Measurements from ENCODE around the gene FBXO24.

DNA sequence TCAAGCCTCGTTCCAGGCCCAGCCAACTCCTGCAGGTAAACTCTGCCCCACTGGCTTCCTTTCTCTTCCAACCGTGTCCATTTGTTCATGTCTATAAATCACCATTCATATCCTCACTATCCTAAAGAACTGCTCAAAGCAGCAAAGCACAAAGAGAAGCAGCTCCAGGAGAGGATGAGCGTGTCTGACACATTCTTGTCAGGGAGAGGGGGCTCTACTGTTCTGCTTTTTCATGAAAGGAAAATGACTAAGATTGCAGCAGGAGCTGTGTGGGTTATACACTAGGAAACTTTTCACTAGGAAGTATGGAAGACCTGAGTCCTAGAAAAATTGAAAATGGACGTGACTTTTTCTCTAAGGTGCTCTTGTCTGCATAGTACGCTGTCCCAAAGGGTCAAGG, 30.4 kb upstream of the FBXO24 start:
- TF ChIP-seq, protein P1, sequence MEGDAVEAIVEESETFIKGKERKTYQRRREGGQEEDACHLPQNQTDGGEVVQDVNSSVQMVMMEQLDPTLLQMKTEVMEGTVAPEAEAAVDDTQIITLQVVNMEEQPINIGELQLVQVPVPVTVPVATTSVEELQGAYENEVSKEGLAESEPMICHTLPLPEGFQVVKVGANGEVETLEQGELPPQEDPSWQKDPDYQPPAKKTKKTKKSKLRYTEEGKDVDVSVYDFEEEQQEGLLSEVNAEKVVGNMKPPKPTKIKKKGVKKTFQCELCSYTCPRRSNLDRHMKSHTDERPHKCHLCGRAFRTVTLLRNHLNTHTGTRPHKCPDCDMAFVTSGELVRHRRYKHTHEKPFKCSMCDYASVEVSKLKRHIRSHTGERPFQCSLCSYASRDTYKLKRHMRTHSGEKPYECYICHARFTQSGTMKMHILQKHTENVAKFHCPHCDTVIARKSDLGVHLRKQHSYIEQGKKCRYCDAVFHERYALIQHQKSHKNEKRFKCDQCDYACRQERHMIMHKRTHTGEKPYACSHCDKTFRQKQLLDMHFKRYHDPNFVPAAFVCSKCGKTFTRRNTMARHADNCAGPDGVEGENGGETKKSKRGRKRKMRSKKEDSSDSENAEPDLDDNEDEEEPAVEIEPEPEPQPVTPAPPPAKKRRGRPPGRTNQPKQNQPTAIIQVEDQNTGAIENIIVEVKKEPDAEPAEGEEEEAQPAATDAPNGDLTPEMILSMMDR (conservative IDR thresholded peaks at IDR 0.05 in 1 of 2, IDR thresholded peaks at IDR 0.05 in 1 of 2; ENCODE audit: low read depth in 1 of 2, low read length in 2 of 2), result no peak
- no peak for TF ChIP-seq EZH2 (IDR thresholded peaks at IDR 0.05; ENCODE audit: low read length, missing control alignments)
